Islet of Langerhans (tissue), 1 donor: ENCODE measurements around the gene SERGEF.
A peak's percentile ranks its signal among the peaks of the same experiment; 100 is the strongest.

Source experiments
- FAIRE-seq: peaks from one replicate; lab custom pipeline; 2011; peaks lifted over from hg19 to GRCh38; lab: Jason Lieb, UNC

Gene SERGEF

DNA sequence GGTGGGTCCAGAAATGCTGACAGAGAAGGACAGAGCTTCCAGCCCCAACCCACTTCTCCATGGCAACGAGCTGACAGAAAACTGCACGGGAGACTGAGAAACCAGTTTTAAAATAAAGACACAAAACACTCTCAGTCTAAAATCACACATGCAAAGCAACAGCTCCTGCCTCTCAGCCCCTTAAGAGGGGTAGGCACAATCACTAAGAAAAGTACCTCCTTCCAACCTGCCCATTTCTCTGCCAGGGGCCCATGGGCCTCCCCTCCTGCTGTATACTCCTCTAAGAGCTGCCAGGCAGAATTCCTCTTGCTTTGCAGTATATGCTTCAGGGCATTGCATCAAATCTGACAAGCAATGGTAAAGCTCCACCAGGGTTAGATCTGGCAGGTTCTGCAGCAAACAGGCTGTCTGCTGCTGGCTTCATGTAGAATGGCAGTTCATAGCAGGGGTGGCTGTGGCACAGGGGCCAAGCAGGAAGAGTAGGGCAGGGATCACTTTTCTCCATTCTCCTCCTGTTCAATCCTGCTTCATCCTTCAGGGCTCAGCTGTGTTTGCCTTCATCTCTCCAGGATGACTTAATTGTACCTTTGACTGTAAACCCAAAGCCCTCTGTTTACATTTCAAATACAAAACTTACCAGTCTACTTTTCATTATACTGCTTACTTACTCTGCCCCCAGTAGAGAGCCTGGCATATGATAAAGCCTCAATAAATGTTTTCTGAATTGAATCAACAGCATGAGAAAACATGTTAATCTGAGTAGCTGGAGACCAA, 200.6 kb downstream of the SERGEF start:
- FAIRE-seq, result no peak

DNA sequence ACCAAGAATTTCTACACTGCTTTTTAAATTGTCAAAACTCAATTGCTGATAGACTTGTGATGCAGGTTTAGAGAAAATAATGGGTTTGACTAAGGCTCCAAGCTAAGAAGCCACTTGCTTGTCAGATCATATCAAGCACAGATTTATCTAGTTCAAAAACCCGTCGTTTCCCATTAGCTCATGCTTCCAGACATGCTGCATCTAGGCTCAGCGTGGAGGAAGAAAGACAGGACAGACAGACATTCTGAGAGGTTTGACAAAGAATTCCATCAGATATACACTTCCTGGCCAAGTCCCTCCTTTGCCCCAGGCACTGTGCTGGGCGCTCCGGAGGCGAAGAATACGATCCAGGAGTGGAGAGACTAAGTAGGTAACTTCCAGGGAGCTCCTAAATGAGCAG, 201.5 kb downstream of the SERGEF start:
- no peak for FAIRE-seq

DNA sequence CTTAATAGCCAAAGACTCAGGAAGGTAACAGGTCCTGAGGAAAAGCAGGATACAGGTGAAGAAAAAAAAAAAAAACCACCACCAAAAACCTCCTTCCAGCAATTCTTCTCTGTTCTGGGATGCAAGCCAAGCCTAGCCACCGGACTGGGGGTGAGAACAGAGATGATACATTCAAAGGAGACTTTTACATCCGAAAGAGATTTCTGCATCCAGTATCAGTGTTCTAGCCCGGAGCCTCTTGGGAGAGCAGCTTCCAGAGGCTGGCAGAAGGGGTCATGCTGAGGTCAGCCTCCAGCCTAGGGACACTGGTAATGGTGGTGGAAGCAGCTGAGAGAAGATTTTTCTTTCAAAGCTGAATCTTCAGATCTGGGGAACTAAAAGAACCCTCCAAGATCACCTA, 202.1 kb downstream of the SERGEF start:
- FAIRE-seq, result no peak

DNA sequence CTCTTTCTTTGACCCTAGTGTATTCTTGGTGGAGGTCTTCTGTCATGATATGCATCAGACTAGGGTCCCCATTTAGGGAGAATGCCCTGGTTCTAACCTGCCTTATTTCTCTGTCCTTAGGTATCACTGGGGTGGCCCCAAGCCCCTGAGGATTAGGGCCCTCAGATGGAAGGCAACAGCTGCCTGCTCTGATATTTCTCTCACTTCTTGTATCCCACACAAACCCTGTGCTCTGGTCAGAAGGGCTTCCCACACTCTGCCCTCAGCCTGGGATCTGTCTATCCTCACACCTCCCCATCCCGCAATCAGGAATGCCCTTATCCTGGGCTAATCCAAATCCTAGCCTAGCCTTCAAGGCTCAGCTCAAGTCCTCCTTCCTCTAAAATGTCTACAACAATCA, 202.8 kb downstream of the SERGEF start:
- no peak for FAIRE-seq

DNA sequence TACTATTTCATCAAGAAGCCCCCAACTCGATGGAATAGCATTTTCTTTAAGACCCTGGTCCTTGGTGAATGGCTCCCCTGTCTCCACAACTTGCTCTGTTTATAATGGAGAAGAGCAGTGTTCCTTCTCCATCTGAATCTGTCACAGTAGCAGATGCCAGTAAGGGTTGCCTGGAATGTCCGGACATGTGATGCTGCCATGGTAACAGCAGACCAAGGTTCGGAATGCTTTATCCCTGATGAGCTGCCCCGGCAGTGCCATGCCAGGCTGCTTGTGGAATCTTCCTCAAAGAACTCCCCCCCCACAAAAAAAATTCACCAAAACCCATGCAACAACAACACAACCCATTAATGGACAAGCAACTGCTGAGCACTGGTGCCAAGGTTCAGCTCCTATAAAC, 205.8 kb downstream of the SERGEF start:
- no peak for FAIRE-seq

DNA sequence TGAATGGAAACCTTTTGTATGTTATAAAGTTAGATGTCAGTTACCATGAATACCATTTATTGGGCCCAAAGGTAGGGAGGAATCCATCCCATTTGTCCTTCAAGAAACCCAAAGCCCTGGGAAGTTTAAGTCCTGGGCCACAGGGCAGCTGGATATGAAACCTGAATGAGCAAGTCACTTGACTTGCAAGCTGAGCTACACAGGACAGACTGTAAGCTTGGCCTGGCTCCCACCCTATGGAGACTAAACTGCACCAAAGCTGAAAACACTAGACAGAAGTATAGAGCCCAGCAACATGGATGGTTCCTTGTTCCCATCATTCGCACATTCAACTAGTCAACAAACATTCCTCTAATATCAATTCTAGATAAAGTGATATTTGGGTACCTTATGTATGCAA, 207.0 kb downstream of the SERGEF start:
- no peak for FAIRE-seq

DNA sequence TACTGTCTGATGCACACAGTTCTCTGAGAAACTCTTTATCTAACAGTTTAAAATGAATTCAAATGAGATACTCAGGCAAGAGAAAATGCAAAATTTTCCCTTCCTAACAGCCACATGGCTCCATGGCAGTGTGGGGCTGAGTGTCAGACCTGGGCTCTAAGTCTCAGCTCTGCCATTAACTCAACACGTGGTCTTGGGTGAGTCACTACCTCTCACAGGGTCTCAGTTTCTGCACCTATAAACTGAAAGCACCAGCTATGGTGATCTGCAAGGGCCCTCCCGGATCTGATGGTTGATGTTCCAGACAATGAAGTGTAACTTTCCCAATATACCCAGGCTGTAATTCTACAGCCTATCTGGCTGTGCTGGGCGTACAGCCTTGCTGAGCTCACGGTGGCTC, 207.8 kb downstream of the SERGEF start:
- FAIRE-seq, result no peak

DNA sequence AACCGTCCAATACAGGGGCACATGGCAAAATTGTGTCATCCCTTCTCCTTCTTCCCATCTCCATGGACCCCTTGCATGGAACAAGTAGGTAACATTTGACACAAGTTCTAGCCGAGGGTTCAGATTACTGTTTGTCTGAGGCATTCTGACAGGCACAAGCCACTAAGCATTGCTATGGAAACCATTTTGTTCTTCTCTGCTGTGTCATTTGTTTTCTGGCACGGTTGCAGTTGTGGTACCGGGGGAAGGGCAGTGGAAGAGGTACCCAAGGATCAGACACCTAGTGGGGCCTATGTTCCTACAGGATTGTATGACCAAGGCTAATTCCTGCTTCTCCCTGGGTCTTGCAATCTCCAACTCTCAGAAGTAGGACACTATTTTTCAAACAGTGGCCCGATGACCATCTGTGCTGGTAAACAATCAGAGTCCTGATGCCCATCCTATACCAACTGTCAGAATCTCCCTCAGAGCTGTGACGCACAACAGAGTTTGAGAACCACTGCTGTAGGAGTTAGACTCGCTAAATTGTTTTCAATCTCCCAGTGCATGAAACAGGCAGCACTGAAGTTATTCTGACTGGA, 209.0 kb downstream of the SERGEF start:
- FAIRE-seq, result peak; percentile 27

DNA sequence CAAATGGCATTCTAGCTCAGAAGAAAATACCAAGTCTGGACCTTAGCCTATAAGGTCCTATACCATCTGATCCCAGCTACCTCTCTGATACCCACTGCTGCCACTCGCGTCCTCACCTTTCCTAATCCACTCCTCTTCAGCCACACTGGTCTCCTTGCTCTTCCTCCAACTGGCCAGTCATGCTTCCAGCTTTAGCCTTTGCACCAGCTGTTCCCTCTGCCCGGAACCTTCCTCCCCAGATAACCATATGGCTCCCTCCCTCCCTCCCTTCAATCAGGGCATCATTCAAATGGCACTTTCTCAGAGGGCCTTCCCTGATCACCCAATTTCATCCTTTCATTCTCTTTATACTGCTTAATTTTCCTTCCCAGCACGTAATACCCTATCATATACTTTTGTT, 210.4 kb downstream of the SERGEF start:
- no peak for FAIRE-seq

DNA sequence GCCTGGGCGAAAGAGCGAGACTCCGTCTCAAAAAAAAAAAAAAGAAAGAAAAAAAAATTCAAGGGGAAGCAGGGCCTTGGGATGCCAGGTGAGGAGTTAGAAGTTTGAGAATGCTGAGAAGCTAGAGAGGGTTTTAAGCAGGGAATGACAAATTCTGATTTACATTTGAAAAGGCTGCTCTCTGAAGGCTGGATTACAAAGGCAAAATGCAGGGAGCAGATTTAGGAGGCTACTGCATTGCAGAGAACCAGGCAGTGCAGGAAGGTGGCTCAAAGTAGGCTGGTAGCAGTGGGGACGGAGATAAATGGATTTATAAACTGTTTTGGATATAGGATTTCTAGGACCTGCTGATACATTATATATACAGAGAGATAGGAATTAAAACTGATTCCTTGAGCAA, 211.7 kb downstream of the SERGEF start:
- FAIRE-seq, result no peak

DNA sequence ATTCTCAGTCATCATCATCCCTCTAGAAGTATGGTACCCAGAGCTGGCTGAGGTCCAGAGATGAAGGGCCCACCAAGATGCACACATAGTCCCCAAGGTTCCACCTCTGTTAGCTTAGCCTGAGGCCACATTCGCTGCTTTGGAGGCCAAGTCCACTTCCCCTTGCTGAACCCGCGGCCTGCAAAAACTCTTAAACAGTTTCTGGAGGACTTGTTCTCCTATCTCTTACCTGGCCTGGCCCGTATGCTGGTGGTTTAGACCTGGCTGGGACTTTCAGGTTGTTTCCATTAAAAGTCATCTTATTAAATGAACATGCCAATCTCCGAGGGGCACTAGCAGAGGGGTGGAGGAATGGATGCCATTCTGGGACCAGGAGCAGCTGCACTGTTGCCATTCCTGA, 213.7 kb downstream of the SERGEF start:
- no peak for FAIRE-seq

DNA sequence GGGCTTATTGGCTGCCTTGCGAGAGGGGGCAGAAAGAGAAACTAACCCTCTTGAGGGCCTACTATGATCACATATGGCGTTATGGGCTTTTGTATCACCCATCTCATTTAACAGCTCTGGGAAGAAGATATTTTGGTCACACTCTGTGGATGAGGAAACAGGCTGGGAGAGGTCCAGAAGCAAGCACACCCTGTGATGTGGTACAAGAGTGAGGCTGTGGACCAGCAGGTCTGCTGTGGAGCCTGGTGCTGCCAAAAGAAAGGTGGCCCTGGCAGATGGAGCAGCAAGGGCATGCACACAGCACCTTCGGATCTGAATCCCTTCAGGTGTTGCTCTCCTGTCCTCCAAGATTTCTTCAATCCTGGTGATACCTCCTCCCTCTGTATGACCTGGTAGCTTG, 214.1 kb downstream of the SERGEF start:
- no peak for FAIRE-seq

DNA sequence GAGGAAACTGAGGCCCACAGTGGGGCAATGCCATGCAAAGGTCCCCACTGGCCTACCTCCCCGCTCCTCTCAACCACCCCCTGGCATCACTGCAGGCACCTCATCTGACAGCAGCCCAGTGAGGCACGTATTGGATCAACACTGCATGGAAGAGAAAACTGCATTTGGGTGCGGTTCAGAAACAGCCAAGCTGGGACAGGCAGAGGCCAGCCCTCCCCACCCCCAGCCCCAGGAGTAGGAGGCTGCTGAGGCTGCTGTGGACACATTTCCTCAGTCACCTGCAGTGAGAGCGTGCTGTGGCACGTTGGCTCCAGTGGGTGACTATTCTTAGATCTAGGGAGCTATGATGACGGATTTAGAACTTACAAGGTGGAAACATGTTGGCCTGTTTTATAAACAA, 214.6 kb downstream of the SERGEF start:
- FAIRE-seq, result no peak

DNA sequence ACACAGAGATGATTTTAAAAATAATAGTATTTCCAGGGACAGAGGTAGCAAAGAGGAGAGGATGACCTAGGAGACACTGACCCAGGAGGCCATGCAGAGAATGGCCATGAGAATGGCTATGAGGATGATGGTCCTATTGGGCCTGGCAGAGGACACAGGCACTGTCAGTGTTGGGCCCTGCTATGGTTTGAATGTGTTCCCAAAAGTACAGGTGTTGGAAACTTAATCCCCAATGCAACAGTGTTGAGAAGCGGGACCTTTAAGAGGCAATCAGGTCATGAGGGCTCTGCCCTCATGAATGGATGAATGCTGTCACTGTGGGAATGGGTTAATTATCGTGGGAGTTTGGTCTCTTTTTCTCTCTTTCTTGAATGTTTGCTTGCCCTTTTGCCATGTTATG, 216.7 kb downstream of the SERGEF start:
- no peak for FAIRE-seq

DNA sequence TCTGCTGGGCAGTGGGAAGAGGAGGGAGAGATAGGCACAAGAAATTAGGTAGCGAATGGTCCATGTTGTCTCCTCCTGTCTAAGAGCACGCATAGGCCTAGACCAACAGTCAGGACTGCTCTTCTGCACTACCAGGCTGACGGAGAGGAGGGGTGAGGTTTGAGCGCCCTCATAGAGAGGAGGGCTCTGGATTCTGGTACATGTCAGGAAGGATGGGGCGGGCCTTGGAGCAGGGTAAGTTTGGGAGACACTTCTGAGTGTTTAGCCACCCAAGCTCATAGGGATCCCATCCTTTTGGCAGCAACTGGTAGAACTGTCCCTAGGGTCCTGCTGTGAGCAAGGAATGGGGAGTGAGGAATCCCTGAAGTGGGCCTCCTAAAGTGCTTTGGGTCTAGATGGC, 217.9 kb downstream of the SERGEF start:
- FAIRE-seq, result no peak

DNA sequence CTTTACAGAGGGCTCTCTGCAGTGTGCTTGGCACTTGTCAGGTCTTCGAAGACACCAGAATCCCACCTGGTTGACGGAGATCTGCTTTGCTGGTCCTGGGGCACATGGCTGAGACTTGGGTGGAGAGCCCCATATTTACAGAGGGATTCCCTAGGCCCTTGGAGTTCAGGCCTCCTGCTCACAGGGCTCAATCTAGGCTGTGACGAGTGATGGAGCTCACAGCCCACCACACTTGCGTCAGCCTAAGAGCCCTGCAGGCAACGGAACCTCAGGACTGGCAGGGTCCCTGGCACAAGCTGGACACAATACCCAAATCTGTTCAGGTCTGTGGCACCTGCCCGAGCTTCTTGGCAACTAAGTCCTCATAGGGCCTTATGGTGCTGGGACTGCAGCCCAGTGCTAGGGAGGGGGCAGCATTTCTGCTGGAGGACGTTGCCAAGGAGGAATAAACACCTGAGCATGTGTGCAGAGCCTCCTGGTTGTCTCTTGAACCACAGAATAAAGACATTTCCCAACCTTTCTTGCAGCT, 219.1 kb downstream of the SERGEF start:
- FAIRE-seq, result no peak

DNA sequence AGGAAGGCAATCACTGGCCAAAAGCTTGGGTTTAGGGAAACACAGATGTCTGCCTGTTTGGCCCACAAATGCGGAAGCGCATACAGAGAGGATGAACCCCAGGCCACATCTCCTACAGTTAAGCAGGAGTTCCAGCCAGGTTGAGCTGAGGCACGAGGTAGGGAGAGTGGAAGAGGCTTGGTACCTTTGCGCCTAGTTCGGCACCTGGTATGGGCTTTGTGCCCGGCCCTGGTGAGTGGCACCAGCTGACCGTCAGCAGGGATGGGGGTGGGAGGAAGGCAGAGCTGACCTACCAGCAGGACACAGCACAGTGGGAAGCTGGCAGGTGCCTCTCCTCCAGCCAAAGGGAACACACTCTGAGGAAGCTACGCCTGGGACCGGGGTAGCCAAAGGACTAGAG, 220.7 kb downstream of the SERGEF start:
- no peak for FAIRE-seq

DNA sequence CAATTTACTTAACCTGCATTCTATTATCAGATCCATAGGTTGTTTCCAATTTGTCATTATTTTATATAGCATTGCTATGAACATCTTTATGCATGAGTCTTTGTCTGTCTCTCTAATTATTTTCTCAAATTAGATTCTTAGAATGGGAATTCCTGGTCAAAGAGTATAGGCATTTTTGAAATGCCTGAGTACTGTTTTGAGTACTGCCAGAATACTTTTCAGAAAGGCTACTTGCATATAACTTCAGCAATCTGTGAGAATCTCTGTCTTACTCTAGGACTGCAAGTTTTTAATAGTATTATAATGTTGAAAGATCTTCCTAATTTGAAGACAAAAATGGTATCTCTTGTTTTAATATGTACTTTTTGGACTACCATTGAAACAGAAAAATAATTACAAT, 221.7 kb downstream of the SERGEF start:
- peak; percentile 56 for FAIRE-seq

DNA sequence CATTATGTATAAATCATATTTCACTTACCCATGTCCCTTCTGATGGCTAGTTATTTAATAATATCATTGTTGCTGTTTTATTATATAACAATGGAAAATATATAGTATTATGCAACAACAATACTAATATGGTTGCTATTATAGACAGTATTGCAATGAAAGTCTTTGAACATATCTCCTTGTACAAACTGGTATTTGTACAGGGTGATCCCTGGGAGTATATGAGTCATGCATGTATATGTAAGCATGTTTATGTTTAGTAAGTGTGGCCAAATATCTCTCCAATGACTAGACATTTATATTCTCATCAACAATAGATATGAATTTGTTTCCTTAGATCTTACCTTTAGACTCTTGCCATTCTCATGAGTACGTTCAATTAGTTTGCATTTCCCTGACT, 222.4 kb downstream of the SERGEF start:
- FAIRE-seq, result peak; percentile 17

DNA sequence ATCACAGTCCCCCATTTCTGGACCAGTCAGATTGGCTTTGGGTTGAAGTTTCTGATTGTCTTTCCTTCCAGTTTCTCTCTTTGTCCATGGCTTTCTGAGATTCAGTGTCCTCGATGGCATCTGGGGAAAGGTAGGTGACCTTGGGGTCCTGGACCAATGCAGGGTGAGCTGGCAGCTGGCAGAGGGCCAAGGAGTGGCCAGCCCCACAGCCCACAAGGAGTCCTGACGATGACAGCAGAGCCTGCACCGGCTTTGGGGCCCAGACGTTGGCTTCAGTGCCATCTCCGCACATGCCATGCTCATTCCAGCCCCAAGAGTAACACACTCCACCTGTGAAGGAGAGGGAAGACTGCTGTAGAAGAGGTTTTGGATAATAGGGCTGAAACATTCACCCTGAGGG, 224.8 kb downstream of the SERGEF start:
- FAIRE-seq, result no peak

DNA sequence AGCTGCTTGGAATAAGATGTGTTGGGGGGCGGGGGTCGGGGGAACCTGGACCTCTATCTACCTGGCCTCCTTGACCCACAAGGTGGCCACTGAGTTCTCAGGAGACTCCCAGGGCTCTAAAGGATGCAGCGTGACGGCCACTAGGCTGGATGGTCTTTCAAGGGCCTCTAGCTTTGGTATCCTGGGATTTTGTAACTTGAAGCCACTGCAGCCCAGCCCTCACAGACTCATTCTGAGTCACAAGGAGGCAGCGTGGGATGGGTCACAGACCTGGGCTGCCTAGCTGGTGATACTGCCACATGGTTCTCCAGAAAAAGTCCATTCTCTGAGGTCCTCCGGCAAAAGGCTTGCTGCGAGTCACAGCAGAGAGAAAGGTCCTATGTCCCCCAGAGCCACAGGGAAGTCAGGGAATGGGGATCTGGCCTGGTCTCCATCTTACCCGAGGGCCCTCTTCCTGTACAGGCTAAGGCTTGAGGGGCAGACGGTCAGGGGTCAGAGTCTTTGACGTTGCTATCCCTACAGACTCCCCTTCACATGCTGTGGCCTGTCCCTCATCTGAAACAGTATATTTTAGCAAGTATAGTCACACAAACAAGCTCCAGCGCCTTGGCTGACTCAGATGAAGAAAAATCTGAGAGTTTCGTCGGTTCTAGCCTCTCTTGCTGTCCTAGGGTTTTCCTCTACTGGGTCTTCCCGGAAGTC, 225.9 kb downstream of the SERGEF start:
- FAIRE-seq, result no peak

DNA sequence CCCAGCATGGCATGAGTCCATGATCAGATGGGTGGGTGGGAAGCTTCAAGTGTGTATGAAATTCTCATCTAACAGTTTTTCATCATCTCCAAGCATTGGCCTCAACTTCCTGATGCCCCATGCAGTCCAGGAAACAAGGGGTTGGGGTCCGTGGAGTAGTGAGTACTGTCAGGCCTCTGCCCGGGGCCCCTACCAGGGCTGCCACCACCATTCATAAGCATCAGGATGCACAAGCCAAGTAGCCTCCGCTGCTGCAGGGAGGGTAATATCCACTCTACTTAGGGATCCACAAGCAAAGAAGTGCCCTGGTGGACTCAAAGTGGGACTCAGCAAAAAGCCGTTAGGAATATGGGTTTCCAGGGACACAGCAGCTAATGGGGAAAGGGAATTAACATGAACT, 229.0 kb downstream of the SERGEF start:
- FAIRE-seq, result no peak

DNA sequence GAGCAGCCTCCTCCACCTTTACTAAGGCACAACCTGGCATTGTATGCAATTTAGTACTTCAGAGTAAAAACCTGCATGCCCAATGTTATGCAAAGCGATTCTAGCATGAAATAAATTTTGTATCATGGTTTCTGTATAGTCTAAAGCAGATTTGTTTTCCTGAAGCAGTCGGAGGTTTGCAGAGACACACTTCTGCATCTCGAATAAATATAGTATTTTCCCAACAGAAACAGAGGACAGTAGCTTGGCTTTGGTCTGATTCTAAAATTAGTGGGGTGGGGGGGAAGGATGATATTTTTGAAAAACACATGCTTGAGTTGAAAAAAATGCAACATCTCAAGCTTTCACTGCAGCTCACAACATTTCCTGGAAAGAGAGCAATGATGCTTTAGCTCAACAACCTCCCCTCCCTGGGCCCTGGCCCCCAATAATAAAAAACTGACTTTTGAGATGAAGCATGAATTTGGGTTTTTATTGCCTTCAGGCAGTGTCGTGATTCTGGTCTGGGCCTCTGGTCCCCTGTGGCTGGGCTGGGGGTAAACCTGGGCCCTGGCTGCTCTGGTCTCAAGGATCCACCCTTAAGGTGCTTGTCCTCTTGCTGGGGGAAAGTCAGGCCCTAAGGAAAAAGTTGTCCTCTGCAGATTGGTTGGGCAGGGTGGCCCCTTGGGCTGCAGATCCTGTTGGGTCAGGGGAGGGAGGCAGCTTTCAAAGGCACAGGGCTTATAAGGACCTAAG, 230.1 kb downstream of the SERGEF start:
- FAIRE-seq, result no peak
